ENCODE results near the gene CEP89. TPM values are rescaled to one million over a fixed set of nuclear protein-coding genes. Genes with fewer than 3 reads are reported as not detected.

CEP89 gene
- total RNA-seq, 2 donors from 2014 or later = 9.5 to 9.8 TPM

DNA sequence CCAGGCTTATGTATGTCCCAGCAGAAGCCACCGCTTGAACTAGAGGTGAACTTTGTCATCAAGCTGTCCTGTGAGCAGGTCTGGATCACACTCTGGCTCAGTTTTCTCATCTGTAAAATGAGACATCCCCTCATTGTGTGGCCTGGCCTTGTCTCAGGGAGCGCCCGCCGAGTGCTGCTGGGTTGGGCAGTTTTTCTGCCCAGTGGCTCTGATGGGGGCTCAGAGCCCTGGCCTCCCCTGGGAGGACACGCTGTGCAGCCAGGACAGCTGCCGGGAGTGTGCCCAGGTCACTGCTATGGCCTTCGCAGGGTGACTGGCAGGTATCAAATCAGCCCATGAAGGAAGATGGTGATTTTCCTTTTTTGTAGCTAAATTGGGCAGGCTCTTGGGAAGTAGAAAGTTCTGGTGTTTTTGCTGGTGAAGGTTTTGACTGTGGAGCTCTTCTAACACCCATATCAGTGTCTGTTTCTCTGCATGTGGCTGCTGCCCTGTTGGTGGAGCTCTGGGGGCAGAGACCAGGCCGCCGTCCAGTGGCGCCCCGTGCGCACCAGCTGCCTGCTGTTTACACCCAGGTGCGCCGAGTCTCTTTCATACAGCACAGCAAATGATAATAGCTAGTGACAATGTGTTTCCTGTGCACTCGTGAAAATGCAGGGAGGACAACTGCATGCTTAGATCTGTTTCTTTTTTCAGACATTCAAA is 143.0 kb downstream of the CEP89 start:
- Mint-ChIP-seq H3K27ac (peak overlapping the region; percentile 34), H3K36me3 (ENCODE audit: low read depth) (peaks cover 5% of the 10 kb centered on the region), H3K4me1 (peaks cover 8% of the 10 kb centered on the region)

GRCh38 chr19:32828139-32828538 is 143.6 kb downstream of the CEP89 start:
- DNase-seq (no peak), ATAC-seq (no peak)
- Mint-ChIP-seq H3K27me3 (peaks cover 19% of the 10 kb centered on the region), H3K4me3 (no peak overlapping the region), H3K36me3 (ENCODE audit: low read depth) (peaks cover 5% of the 10 kb centered on the region), H3K4me1 (peaks cover 8% of the 10 kb centered on the region), H3K27ac (no peak overlapping the region)
- H3K9me3 ChIP-seq (ENCODE audit: control insufficient read depth, low read length, poor library complexity, severe bottlenecking) = no peaks in the 10 kb centered on the region

More for the DNA sequence above, 143.0 kb downstream of the CEP89 start:
- H3K27me3 Mint-ChIP-seq = peaks cover 13% of the 10 kb centered on the region
- H3K4me3 Mint-ChIP-seq = peak overlapping the region; percentile 77
- DNase-seq = no peak
- ATAC-seq = no peak
- no peaks in the 10 kb centered on the region for H3K9me3 ChIP-seq (ENCODE audit: control insufficient read depth, low read length, poor library complexity, severe bottlenecking)

Other genes starting within 250 kb of the CEP89 start
- gene SLC7A9, start 102.2 kb downstream of the CEP89 start, total RNA-seq = under 1 TPM in 1 of 2 donors, not detected in 1; 0.30 TPM
- gene FAAP24, start 284 bp upstream of the CEP89 start, total RNA-seq = 1 to 10 TPM; 2.1 to 2.2 TPM
- not detected for gene RHPN2, start 92.9 kb upstream of the CEP89 start, total RNA-seq
- 1 to 10 TPM; 8.8 to 9.0 TPM for gene GPATCH1, start 109.2 kb upstream of the CEP89 start, total RNA-seq
- not detected for gene WDR88, start 160.2 kb upstream of the CEP89 start, total RNA-seq
- gene LRP3, start 222.4 kb upstream of the CEP89 start, total RNA-seq = under 1 TPM in 1 of 2 donors, not detected in 1; 0.52 TPM

Measured in T-helper 17 cell (primary cell).